Measurements from ENCODE around the gene CSMD2. TPM values are rescaled to one million over a fixed set of nuclear protein-coding genes. Genes with fewer than 3 reads are reported as not detected.

The CSMD2 gene
- total RNA-seq, 8 experiments from 2014 or later, result 0.32 to 50.0 (median 1.2) TPM

DNA sequence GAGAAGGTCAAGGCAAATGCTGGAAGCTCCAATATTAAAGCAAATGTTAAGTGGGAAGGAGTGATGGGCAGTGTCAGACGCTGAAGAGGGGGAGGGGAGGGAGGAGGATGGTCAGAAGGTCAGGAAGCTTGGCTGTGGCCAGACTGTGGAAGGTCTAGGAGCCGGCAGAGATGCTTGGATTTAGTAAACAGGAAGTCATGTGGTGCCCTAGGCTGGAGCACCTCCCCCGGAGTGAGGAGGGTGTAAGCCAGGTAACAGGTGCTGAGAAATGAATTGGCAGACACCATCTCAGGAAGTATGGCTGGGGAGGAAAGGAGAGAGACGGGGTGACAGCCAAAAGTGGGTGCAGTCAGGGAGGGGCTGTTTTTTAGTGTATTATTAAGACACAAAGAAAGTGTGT is 17.7 kb downstream of the CSMD2 start:
- no peak overlapping the region for H3K4me3 ChIP-seq
- no peak overlapping the region for H3K27ac ChIP-seq
- in situ Hi-C loops (cut with MboI; ENCODE audit: low pct_unique_long_range_greater_than_20kb in 2 of 9, low sequenced_read_pairs in 9 of 9, unreplicated experiment in 9 of 9), result no loop called here
- WGBS, 10 experiments, result 0 to 44% (median 25%) methylated on average over 1 to 4 of the region's 4 CpGs; no CpG with 5 or more reads in 2 of the 10 experiments
- no peak for ATAC-seq (replicated peaks in 6 of 8)
- H3K4me1 ChIP-seq (replicated peaks in 1 of 2), result no peaks in the 10 kb centered on the region

DNA sequence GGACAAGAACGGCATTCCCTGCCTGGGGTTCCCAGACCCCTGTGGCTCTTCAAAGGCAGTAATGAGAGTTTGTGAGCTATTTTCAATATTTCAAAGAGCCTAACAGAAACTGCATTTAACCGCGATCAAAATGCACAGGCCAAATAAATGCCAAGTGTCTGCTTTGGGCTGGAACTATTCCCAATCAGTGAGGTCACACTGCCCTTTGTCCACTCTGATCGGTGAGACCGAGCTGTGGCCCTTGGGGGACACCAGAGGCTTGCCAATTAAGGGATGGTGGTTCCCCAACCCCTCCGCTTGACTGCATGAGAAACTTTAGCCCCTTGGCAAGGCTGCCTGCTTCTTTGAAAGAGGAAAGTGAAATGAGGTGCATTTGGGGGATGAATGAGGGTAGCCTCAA is 20.3 kb downstream of the CSMD2 start:
- Histone ChIP-seq H3K27ac (no peak overlapping the region), H3K4me1 (replicated peaks in 1 of 2) (no peaks in the 10 kb centered on the region), H3K4me3 (no peak overlapping the region)
- no peak for ATAC-seq (replicated peaks in 6 of 8)
- 80 to 93% (median 88%) methylated on average over 2 to 6 of the region's 6 CpGs; no CpG with 5 or more reads in 3 of the 10 experiments for WGBS, 10 experiments
- in situ Hi-C loops (cut with MboI; ENCODE audit: low pct_unique_long_range_greater_than_20kb in 2 of 9, low sequenced_read_pairs in 9 of 9, unreplicated experiment in 9 of 9), result no loop called here

DNA sequence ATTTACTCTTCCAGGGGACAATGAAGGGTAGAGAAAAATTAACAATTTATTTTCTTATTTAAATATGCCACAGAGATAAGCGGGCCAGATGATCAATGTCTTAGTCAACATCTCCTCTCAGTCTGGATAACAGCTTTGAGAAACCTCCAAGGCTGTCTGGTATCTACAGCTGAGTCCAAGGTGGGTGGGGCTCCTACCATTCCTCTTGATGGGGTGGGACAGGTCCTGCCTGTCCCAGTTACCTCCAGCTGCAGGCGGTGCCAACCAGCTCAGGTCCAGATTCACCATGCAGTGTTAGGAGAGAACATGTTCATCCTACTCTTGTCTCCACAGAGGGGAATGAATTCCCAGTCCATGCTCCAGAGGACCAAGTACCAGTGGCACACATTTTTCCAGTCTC is 21.1 kb downstream of the CSMD2 start:
- in situ Hi-C loops (cut with MboI; ENCODE audit: low pct_unique_long_range_greater_than_20kb in 2 of 9, low sequenced_read_pairs in 9 of 9, unreplicated experiment in 9 of 9), result no loop called here
- 50 to 100% (median 86%) methylated on average over 1 to 2 of the region's 2 CpGs; no CpG with 5 or more reads in 3 of the 10 experiments for WGBS, 10 experiments
- ATAC-seq (replicated peaks in 6 of 8), result peak in 2 of 8 experiments; percentile 58 to 63
- Histone ChIP-seq H3K4me3 (no peak overlapping the region), H3K4me1 (replicated peaks in 1 of 2) (no peaks in the 10 kb centered on the region), H3K27ac (no peak overlapping the region)

DNA sequence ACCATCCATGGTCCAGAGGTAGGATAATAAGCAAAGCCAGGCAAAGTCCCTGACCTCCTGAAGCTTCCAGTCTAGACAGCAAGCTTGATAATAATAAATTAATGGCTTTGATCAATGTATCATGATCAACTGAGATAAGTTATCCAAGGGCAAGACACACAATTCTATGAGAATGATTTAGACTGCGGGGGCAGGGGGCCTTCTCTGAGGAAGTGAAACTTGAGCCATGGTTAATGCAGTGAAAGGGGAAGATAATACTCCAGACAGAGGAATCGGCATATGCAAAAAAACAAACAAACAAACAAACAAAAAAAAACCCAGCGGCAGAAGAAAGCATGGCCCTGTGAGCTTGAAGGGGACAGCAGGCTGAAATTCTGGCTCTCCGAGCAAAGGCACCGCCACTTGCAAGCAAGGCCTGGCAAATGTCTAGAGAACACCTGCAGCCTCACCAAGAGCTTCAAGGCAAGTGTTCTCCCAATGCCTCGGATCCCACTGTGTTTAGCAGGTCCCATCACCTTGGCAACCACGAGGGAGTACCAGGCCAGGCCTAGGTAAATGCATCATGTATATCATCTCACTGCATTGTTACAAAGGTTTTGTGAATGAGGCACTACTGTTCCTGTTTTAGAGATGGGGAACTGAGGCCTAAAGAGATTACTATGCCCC is 24.9 kb downstream of the CSMD2 start:
- Histone ChIP-seq H3K4me3 (no peak overlapping the region), H3K4me1 (replicated peaks in 1 of 2) (no peaks in the 10 kb centered on the region), H3K27ac (no peak overlapping the region)
- no peak for ATAC-seq (replicated peaks in 6 of 8)
- in situ Hi-C loops (cut with MboI; ENCODE audit: low pct_unique_long_range_greater_than_20kb in 2 of 9, low sequenced_read_pairs in 9 of 9, unreplicated experiment in 9 of 9), result no loop called here
- WGBS, 10 experiments, result 46 to 83% (median 63%) methylated on average over 1 to 7 of the region's 7 CpGs

GRCh38 chr1:34137411-34137810 is 27.6 kb downstream of the CSMD2 start:
- H3K4me3 ChIP-seq, result no peak overlapping the region
- in situ Hi-C loops (cut with MboI; ENCODE audit: low pct_unique_long_range_greater_than_20kb in 2 of 9, low sequenced_read_pairs in 9 of 9, unreplicated experiment in 9 of 9), result no loop called here
- no peaks in the 10 kb centered on the region for H3K4me1 ChIP-seq (replicated peaks in 1 of 2)
- WGBS, 10 experiments, result 40 to 100% (median 80%) methylated on average over 1 to 3 of the region's 3 CpGs; no CpG with 5 or more reads in 1 of the 10 experiments
- H3K27ac ChIP-seq, result no peak overlapping the region
- ATAC-seq (replicated peaks in 6 of 8), result no peak

- no peaks in the 10 kb centered on the region for H3K4me1 ChIP-seq (replicated peaks in 1 of 2)
- H3K4me3 ChIP-seq, result no peak overlapping the region
- H3K27ac ChIP-seq, result no peak overlapping the region
- no peak for ATAC-seq (replicated peaks in 6 of 8)
- 78 to 100% (median 90%) methylated on average over 1 to 3 of the region's 4 CpGs; no CpG with 5 or more reads in 4 of the 10 experiments for WGBS, 10 experiments
- in situ Hi-C loops (cut with MboI; ENCODE audit: low pct_unique_long_range_greater_than_20kb in 2 of 9, low sequenced_read_pairs in 9 of 9, unreplicated experiment in 9 of 9), result no loop called here
These were observed 32.9 kb downstream of the CSMD2 start for GRCh38 chr1:34132161-34132420.

DNA sequence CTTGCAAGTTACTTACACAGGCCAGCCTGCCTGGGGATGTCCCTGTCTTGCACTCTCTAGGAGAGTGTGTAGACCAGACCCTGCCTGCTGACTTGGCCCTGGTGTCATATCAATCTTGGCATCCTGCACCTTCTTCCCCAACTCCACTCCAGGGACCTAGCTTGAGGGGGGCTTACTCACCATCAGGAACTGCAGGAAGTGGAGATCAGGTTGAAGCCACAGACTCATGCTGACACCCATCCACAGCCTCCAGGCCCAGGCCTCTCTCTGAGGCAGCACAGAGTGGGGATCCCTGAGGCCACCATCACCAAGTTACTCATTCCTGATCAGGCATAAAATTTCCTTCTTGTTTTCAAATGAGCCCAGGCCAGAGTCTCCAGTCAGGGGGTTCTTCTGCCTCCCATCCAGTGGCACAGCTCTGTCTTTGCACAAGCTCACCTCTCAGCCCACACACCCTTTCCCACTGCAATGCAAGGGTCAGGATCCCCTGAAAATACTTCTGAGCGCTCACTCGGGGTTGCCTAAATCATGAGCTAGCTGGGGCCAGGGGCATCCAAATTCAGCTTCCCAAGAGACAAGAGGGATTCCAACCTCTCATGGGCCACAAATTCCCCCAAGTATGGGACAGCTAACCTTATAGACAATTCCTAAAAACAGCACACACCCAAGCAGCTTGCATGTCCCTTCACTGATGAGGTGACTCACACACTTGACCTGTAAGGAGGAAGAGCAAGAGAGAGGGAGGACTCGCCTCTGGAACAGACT is 33.5 kb downstream of the CSMD2 start:
- peak in 1 of 8 experiments; percentile 29 for ATAC-seq (replicated peaks in 6 of 8)
- WGBS, 10 experiments, result 90 to 100% (median 100%) methylated on average over 1 to 3 of the region's 3 CpGs; no CpG with 5 or more reads in 7 of the 10 experiments
- in situ Hi-C loops (cut with MboI; ENCODE audit: low pct_unique_long_range_greater_than_20kb in 2 of 9, low sequenced_read_pairs in 9 of 9, unreplicated experiment in 9 of 9), result no loop called here
- Histone ChIP-seq H3K4me1 (replicated peaks in 1 of 2) (no peaks in the 10 kb centered on the region), H3K27ac (no peak overlapping the region), H3K4me3 (no peak overlapping the region)

- ATAC-seq (replicated peaks in 6 of 8), result no peak
- Histone ChIP-seq H3K4me3 (no peak overlapping the region), H3K27ac (no peak overlapping the region), H3K4me1 (replicated peaks in 1 of 2) (no peaks in the 10 kb centered on the region)
- WGBS, 10 experiments, result 60 to 100% (median 87%) methylated on average over 1 to 5 of the region's 5 CpGs
- in situ Hi-C loops (cut with MboI; ENCODE audit: low pct_unique_long_range_greater_than_20kb in 2 of 9, low sequenced_read_pairs in 9 of 9, unreplicated experiment in 9 of 9), result no loop called here
These were observed 34.7 kb downstream of the CSMD2 start for GRCh38 chr1:34130306-34130705.

DNA sequence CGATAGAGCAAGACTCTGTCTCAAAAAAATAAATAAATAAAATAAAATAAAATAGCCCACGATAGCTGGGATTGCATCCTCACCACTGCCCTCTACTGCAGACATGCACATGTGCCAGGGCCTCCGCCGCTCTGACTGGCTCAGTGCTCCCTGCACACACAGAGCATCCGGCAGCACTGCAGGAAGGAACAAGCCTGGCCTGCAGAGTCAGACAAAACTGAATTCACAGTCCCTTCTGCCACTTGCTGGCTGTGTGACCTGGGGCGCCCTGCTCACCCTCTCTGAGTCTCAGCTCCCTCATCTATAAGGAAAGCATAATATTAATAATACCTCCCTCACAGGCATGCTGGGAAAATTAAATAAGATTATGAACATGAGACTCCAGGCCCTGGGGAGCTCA is 35.4 kb downstream of the CSMD2 start:
- in situ Hi-C loops (cut with MboI; ENCODE audit: low pct_unique_long_range_greater_than_20kb in 2 of 9, low sequenced_read_pairs in 9 of 9, unreplicated experiment in 9 of 9), result no loop called here
- Histone ChIP-seq H3K27ac (no peak overlapping the region), H3K4me3 (no peak overlapping the region), H3K4me1 (replicated peaks in 1 of 2) (no peaks in the 10 kb centered on the region)
- WGBS, 10 experiments, result 56 to 100% (median 83%) methylated on average over 1 to 5 of the region's 6 CpGs; no CpG with 5 or more reads in 3 of the 10 experiments
- peak in 1 of 8 experiments; percentile 33 for ATAC-seq (replicated peaks in 6 of 8)

GRCh38 chr1:34128186-34128889 is 36.7 kb downstream of the CSMD2 start:
- Histone ChIP-seq H3K4me3 (no peak overlapping the region), H3K4me1 (replicated peaks in 1 of 2) (no peaks in the 10 kb centered on the region), H3K27ac (no peak overlapping the region)
- in situ Hi-C loops (cut with MboI; ENCODE audit: low pct_unique_long_range_greater_than_20kb in 2 of 9, low sequenced_read_pairs in 9 of 9, unreplicated experiment in 9 of 9), result no loop called here
- 77 to 92% (median 89%) methylated on average over 2 to 13 of the region's 13 CpGs; no CpG with 5 or more reads in 3 of the 10 experiments for WGBS, 10 experiments
- peak in 2 of 8 experiments; percentile 42 to 72 for ATAC-seq (replicated peaks in 6 of 8)

- Histone ChIP-seq H3K4me1 (replicated peaks in 1 of 2) (no peaks in the 10 kb centered on the region), H3K27ac (no peak overlapping the region), H3K4me3 (no peak overlapping the region)
- 58 to 100% (median 82%) methylated on average over 2 to 13 of the region's 15 CpGs for WGBS, 10 experiments
- ATAC-seq (replicated peaks in 6 of 8), result no peak
- in situ Hi-C loops (cut with MboI; ENCODE audit: low pct_unique_long_range_greater_than_20kb in 2 of 9, low sequenced_read_pairs in 9 of 9, unreplicated experiment in 9 of 9), result no loop called here
These were observed 37.7 kb downstream of the CSMD2 start for GRCh38 chr1:34127006-34128000.

- 40 to 86% (median 76%) methylated on average over 1 to 6 of the region's 6 CpGs; no CpG with 5 or more reads in 2 of the 10 experiments for WGBS, 10 experiments
These were observed 38.5 kb downstream of the CSMD2 start for GRCh38 chr1:34126486-34126885.

More at GRCh38 chr1:34126486-34126885, 38.5 kb downstream of the CSMD2 start:
- H3K4me3 ChIP-seq, result no peak overlapping the region
- ATAC-seq (replicated peaks in 6 of 8), result no peak
- no peak overlapping the region for H3K27ac ChIP-seq
- in situ Hi-C loops (cut with MboI; ENCODE audit: low pct_unique_long_range_greater_than_20kb in 2 of 9, low sequenced_read_pairs in 9 of 9, unreplicated experiment in 9 of 9), result no loop called here
- H3K4me1 ChIP-seq (replicated peaks in 1 of 2), result no peaks in the 10 kb centered on the region

Measured in motor neuron (in vitro differentiated cells).